PFSK-1 (cell line): ENCODE data around the gene HSDL1.

Experiments used
- FOXP2 ChIP-seq: optimal IDR thresholded peaks from 2 replicates; pipeline ENCODE3; 2011; ENCODE audit warnings: borderline replicate concordance, control low read depth, inconsistent platforms; ENCODE audit not compliant: insufficient read depth; ENCODE audit errors: extremely low read length, extremely low read depth
- POLR2AphosphoS5 ChIP-seq: IDR thresholded peaks from 2 replicates; pipeline ENCODE4 v1.6.1; 2012; ENCODE audit warnings: low read depth, mild to moderate bottlenecking, control low read depth, low read length, moderate library complexity
- SIN3A ChIP-seq: IDR thresholded peaks from 2 replicates; pipeline ENCODE4 v1.6.1; 2012; ENCODE audit warnings: mild to moderate bottlenecking, low read length, moderate library complexity, borderline replicate concordance; ENCODE audit not compliant: insufficient read depth
- TAF1 ChIP-seq: IDR thresholded peaks from 2 replicates; pipeline ENCODE4 v1.6.1; 2012; ENCODE audit warnings: low read length, control low read depth, borderline replicate concordance; ENCODE audit not compliant: insufficient read depth
- TF ChIP-seq, protein P1 (sequence below), 2 experiments: IDR thresholded peaks; 2 replicates each; pipeline versions ENCODE4 v1.6.1 to v1.8.0; 2011 to 2012; ENCODE audit warnings: low read depth in 2 of 2, low read length in 2 of 2, control low read depth in 1 of 2, inconsistent platforms in 1 of 2, mild to moderate bottlenecking in 1 of 2, moderate library complexity in 1 of 2; ENCODE audit not compliant: insufficient read depth in 1 of 2

Gene HSDL1

DNA sequence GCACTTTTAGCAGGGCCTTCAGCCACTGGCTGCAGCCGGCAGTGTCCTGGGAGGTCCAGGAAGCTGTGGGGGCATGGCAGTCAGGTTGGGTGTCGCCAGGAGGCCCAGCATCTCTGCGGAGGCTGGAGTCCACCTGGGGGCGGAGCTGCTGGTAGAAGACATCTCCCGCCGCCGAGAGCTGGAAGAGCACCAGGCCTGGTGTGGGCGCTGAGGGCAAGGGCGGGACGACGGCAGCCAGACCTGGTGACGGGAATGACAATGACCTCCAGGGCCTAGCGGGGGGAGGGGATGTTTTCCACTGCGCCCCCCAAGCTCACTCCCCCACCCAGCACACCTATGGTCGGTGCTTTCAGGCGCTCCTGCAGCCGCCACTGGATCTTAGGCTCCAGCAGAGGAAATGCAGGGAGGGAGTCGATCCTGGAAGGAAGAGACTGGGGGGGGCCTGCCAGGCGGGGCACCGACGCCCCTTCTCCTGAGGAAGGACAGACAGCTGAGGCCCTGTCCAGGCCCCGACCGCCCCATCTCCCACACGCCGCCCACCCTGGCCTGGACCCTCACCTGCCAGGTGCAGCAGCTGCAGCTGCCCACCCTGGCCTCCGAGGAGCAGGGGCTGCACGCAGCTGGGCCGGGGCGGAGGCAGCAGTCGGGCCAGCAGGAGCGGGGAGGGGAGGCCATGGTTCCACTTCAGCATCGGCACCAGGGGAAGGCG lies 34.8 kb upstream of the HSDL1 start:
- TF ChIP-seq SIN3A, result no peak
- TF ChIP-seq, protein P1, sequence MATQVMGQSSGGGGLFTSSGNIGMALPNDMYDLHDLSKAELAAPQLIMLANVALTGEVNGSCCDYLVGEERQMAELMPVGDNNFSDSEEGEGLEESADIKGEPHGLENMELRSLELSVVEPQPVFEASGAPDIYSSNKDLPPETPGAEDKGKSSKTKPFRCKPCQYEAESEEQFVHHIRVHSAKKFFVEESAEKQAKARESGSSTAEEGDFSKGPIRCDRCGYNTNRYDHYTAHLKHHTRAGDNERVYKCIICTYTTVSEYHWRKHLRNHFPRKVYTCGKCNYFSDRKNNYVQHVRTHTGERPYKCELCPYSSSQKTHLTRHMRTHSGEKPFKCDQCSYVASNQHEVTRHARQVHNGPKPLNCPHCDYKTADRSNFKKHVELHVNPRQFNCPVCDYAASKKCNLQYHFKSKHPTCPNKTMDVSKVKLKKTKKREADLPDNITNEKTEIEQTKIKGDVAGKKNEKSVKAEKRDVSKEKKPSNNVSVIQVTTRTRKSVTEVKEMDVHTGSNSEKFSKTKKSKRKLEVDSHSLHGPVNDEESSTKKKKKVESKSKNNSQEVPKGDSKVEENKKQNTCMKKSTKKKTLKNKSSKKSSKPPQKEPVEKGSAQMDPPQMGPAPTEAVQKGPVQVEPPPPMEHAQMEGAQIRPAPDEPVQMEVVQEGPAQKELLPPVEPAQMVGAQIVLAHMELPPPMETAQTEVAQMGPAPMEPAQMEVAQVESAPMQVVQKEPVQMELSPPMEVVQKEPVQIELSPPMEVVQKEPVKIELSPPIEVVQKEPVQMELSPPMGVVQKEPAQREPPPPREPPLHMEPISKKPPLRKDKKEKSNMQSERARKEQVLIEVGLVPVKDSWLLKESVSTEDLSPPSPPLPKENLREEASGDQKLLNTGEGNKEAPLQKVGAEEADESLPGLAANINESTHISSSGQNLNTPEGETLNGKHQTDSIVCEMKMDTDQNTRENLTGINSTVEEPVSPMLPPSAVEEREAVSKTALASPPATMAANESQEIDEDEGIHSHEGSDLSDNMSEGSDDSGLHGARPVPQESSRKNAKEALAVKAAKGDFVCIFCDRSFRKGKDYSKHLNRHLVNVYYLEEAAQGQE (IDR thresholded peaks at IDR 0.05; ENCODE audit: insufficient read depth in 1 of 2, low read depth in 2 of 2, low read length in 2 of 2), result no peak
- no peak for TF ChIP-seq POLR2AphosphoS5
- TF ChIP-seq FOXP2, result no peak
- TF ChIP-seq TAF1, result no peak

DNA sequence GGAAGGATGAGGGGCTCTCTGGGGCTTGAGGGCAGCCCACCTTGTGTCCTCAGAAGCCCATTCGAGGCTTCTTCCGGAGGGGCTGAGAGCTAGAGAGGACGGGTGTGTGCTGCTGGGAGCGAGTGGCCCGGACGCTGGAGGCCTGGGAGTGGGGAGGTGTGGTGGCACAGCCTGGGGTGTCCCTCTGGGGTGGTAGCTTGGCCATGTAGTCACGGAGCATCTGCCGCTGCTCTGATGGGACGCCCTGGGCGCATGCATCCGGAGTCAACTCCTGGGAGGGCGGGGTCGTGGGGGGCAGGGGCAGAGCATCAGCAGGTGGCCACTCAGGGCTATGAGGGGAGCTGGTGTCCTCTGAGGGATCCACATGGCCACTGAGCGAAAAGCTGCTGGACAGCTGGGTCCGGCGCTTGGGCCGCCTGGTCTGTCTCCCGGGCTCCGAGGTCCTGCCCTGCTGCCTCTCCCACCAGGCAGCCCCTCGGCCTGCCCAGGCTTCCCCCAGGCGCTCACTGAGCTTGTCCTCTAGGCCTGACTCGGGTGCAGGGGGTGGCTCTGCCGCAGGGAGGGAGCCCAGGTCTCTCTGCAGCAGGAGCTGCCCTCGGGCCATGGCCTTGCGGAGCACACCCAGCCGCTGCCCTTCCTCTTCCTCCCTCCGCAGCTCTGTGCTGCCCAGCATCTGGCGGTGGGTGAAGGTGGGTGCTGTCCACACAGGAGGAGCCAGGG lies 34.1 kb upstream of the HSDL1 start:
- TF ChIP-seq FOXP2 (no peak), TAF1 (no peak), SIN3A (no peak), POLR2AphosphoS5 (no peak)
- TF ChIP-seq, protein P1 (IDR thresholded peaks at IDR 0.05; ENCODE audit: insufficient read depth in 1 of 2, low read depth in 2 of 2, low read length in 2 of 2), result no peak

DNA sequence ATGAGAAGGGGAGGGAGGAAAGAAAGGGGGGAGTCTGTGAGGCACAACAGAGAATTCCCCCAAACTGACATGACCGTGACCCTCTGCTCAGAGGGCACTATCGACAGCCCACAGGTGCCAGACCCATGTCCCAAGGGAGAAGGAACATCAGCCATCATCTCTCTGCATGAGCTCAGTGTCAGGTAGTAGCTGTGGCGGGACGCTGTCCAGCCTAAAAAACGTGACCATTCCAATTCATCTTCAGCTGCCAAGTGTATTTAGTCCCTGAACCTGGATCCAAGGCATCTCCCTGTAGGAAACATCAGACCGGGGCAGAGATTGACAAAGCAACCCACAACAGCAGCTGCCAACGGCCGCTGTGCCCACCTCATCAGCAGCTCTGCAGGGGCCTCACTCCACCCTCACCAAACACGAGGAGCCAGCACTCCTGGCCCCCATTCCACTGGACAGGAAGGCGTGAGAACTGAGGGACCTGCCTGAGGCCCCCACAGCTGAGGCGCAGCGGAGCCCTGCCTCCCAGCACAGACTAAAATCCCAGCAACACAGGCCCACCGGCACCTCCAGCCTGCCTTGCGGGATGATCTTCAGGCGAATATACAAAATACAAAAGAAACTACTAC lies 33.3 kb upstream of the HSDL1 start:
- TF ChIP-seq POLR2AphosphoS5, result no peak
- TF ChIP-seq, protein P1 (IDR thresholded peaks at IDR 0.05; ENCODE audit: insufficient read depth in 1 of 2, low read depth in 2 of 2, low read length in 2 of 2), result 0 out of 4 replicates have a peak, but pooled peaks of 1 of the 2 experiments have one; percentile 36
- TF ChIP-seq TAF1, result no peak
- no peak for TF ChIP-seq SIN3A

DNA sequence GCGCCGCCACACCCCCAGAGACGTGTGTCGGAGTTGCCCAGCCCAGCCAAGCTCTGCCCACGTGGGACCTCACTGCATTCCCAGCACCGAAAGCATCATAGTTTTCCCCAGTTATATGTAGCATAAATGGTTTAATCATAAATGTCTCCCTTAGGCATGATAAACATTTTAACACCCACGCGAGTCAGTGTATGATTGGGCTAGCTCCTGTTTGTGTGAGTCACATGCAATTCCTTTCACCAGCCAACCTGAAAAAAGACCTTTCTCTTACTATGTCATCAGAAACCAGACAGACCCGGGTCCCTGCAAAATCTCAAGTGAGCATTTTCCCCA lies 32.7 kb upstream of the HSDL1 start:
- no peak for TF ChIP-seq FOXP2
- no peak for TF ChIP-seq TAF1
- TF ChIP-seq POLR2AphosphoS5, result no peak
- TF ChIP-seq, protein P1 (IDR thresholded peaks at IDR 0.05; ENCODE audit: insufficient read depth in 1 of 2, low read depth in 2 of 2, low read length in 2 of 2), result no peak
- TF ChIP-seq SIN3A, result no peak
